ENCODE results near the gene CCDC136. TPM values are rescaled to one million over a fixed set of nuclear protein-coding genes. Genes with fewer than 3 reads are reported as not detected.
A peak's percentile ranks its signal among the peaks of the same experiment; 100 is the strongest.

Gene CCDC136
- total and polyA plus RNA-seq, 7 donors: 3.9 to 24.5 (median 14.0) TPM

DNA sequence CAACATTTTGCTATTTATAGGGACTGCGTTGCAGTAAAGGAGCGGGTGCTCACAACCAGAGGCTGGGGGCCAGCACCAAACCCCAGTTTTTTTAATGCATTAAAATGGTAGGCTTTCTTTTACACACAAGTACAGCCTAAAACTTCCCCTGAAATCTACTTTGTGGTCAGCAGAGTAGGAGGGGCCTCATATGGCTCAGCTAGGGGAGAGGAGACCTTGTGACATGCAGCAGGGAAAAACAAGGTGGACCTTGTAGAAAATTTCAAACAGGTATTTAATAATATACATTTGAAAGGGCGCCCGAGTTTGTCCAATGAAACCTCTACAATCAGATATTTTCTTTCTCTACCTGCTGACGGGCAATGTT is 1.4 kb downstream of the CCDC136 start:
- DNase-seq: no peak
- Histone ChIP-seq H3K4me3 (no peak overlapping the region), H3K36me3 (ENCODE audit: insufficient read depth in 1 of 2, low read depth in 1 of 2) (no peaks in the 10 kb centered on the region), H3K27me3 (ENCODE audit: insufficient read depth in 3 of 3, low read length in 2 of 3) (no peaks in the 10 kb centered on the region), H3K9me3 (no peaks in the 10 kb centered on the region), H3K4me1 (peaks cover 20% of the 10 kb centered on the region), H3K27ac (no peak overlapping the region)
- TF ChIP-seq CTCF (IDR thresholded peaks at IDR 0.05): no peak
- intact Hi-C loops (cut with DNase I): loop anchor here (5.0 kb wide), 1 partner anchor 34 kb away; no protein-coding TSS in a partner anchor
- ATAC-seq: no peak
- WGBS, 3 donors: 89 to 96% (median 95%) methylated on average over 5 of the region's 5 CpGs

DNA sequence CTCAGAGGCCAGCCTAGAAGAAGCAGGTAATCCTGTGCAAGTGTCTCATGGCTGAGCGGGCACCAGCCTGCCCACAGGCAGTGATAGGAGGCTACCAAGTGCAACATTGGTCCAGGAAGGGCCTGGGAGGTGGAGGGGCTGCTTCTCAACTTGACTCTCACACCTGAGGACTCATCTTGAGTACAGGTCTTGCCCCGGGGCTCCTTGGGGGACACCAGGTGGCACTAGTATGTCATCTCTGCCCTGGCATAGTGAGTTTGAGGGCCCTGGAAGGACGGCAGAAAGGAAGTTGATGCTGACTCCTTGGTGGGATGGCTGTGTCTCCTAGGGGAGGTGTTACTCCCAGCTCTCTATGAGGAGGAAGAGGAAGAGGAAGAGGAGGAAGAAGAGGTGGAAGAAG is 2.3 kb downstream of the CCDC136 start:
- Histone ChIP-seq H3K36me3 (ENCODE audit: insufficient read depth in 1 of 2, low read depth in 1 of 2) (no peaks in the 10 kb centered on the region), H3K4me1 (peaks cover 20% of the 10 kb centered on the region), H3K4me3 (no peak overlapping the region), H3K27me3 (ENCODE audit: insufficient read depth in 3 of 3, low read length in 2 of 3) (no peaks in the 10 kb centered on the region), H3K9me3 (no peaks in the 10 kb centered on the region), H3K27ac (no peak overlapping the region)
- DNase-seq (peak in 1 of 2 donors; percentile 58), ATAC-seq (peak; percentile 51 to 61 (median 60))
- peak; percentile 38 for TF ChIP-seq CTCF (IDR thresholded peaks at IDR 0.05)
- WGBS, 3 donors: 50 to 59% (median 52%) methylated on average over 3 of the region's 3 CpGs
- intact Hi-C loops (cut with DNase I): loop anchor here (1.0 to 5.0 kb wide), 2 partner anchors 33 to 86 kb away; no protein-coding TSS in a partner anchor

GRCh38 chr7:128794436-128794835 is 2.7 kb downstream of the CCDC136 start:
- H3K27me3 ChIP-seq (ENCODE audit: insufficient read depth in 3 of 3, low read length in 2 of 3): no peaks in the 10 kb centered on the region
- WGBS, 3 donors: 89 to 98% (median 90%) methylated on average over 6 to 8 of the region's 8 CpGs
- no peaks in the 10 kb centered on the region for H3K9me3 ChIP-seq
- ATAC-seq (no peak), DNase-seq (no peak)
- H3K4me3 ChIP-seq: no peak overlapping the region
- TF ChIP-seq CTCF (IDR thresholded peaks at IDR 0.05): no peak
- intact Hi-C loops (cut with DNase I): loop anchor here (1.0 to 5.0 kb wide), 2 partner anchors 33 to 86 kb away; no protein-coding TSS in a partner anchor
- H3K27ac ChIP-seq: no peak overlapping the region
- peaks cover 20% of the 10 kb centered on the region for H3K4me1 ChIP-seq
- H3K36me3 ChIP-seq (ENCODE audit: insufficient read depth in 1 of 2, low read depth in 1 of 2): no peaks in the 10 kb centered on the region

DNA sequence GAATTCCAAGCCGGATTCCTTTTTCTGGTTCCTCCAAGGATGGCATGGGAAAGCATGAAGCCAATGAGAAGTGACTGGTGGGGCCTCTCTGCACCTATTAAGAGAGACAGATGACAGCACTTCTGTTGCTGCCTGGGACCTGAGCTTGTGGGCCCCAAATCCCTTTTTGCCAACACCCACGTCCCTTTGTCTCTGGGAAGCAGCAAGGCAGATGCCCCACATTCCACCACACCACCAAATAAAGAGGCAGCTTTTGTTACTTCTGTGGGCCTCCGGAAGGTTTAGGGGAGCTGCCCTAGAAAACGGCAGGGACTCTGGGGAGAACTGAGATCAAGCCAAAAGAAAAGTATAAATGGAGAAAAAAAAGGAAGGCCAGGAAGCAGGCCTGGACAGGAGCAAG is 3.4 kb downstream of the CCDC136 start:
- no peaks in the 10 kb centered on the region for H3K9me3 ChIP-seq
- no peaks in the 10 kb centered on the region for H3K27me3 ChIP-seq (ENCODE audit: insufficient read depth in 3 of 3, low read length in 2 of 3)
- no peak for ATAC-seq
- H3K36me3 ChIP-seq (ENCODE audit: insufficient read depth in 1 of 2, low read depth in 1 of 2): no peaks in the 10 kb centered on the region
- no peak overlapping the region for H3K4me3 ChIP-seq
- H3K4me1 ChIP-seq: peaks cover 20% of the 10 kb centered on the region
- 84 to 86% (median 85%) methylated on average over 4 of the region's 4 CpGs for WGBS, 3 donors
- no peak overlapping the region for H3K27ac ChIP-seq
- no peak for DNase-seq
- no peak for TF ChIP-seq CTCF (IDR thresholded peaks at IDR 0.05)
- intact Hi-C loops (cut with DNase I): no loop called here

GRCh38 chr7:128796327-128796726 is 4.6 kb downstream of the CCDC136 start:
- intact Hi-C loops (cut with DNase I): no loop called here
- H3K9me3 ChIP-seq: no peaks in the 10 kb centered on the region
- no peak for TF ChIP-seq CTCF (IDR thresholded peaks at IDR 0.05)
- H3K27me3 ChIP-seq (ENCODE audit: insufficient read depth in 3 of 3, low read length in 2 of 3): no peaks in the 10 kb centered on the region
- H3K4me3 ChIP-seq: no peak overlapping the region
- peaks cover 3 to 4% of the 10 kb centered on the region in 2 donors for H3K36me3 ChIP-seq (ENCODE audit: insufficient read depth in 1 of 2, low read depth in 1 of 2)
- WGBS, 3 donors: 29 to 51% (median 36%) methylated on average over 5 of the region's 5 CpGs
- H3K27ac ChIP-seq: peak overlapping the region; percentile 69
- peaks cover 18% of the 10 kb centered on the region for H3K4me1 ChIP-seq
- peak in 3 of 4 donors; percentile 56 to 76 (median 71) for ATAC-seq
- DNase-seq: no peak

Measured in psoas muscle (tissue), 8 donors.